Stimulated activated CD8-positive, alpha-beta memory T cell treated with anti-CD3 and anti-CD28 coated beads, Interleukin-4, amount 100 ng/mL, for 48 hours (primary cell): Measurements from ENCODE around the gene MIX23.
"Not testable (repeated sequence)": the region's sequence is repeated elsewhere in the genome, so short reads cannot be mapped to it uniquely, and the experiment has no call there.

Experiments used
- DNase-seq: peaks from one replicate; pipeline ENCODE4 v3.0.0-alpha.2; 2020

Gene MIX23

DNA sequence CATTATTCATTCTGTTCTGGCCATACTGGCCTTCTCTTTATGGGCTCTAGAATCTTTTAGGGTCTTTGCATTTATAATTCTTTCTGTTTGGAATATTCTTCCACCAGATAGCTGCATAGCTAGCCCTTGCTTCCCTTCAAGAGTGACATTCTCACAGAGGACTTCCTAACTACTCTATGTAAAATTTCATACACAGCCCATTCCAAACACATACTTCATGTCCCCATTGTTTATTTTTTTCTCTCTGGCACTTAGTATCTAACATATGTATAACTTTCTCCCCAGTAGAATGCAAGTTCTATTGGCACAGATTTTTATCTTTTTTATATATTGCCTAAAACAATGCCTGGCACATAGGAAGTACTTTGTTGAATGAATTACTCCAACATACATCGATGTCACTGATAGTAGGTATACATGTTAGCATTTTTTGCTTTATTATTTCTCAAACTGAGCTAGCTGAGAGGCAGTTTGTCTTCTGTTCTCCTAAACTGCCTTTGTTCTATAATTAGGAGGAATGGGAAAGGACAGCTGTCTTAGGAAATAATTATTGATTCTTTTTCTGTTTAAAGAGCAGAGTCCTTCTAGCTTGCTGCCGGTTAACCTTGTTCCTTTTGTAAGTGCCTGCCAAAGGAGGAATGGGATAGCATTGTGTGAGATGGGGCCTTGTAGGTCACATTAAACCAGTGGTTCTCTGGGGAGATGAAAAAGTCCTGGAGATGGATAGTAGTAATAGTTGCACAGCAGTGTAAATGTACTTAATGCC, 8.8 kb upstream of the MIX23 start:
- no peak for DNase-seq

DNA sequence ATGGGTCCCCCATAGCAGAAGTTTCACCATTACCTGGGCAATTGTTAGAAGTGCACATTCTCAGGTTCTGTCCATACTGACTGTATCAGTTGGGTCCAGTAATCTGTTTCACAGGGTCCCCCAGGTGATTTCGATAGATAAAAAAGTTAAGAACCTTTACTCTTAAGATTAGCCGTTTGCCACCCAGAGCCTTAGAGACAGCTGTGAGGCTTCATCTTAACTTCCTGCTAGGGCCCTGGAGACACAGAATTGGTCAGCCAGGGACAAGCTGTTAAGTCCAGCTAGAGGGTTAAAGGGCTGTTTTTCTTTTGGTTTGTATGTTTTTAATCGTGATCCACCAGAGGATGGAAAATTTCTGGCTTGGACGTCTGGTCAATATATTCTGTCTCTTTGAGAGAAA, 7.6 kb upstream of the MIX23 start:
- DNase-seq = no peak

DNA sequence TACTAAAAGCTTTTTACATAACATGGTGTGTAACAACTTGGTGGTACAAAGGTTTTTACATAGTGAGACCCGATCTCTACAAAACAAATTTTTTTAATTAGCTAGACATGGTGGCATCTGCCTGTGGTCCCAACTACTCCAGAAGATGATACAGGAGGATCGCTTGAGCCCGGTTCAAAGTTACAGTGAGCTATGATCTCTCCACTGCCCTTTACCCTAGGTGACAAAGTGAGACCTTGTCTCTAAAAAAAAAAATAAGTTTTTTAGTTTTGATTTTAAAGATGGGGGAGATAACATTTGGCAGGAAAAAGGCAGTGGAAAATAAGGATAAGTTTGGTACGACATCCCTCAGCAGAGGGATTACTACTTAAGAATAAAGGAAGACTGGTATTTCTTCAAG, 6.9 kb upstream of the MIX23 start:
- DNase-seq = no peak

DNA sequence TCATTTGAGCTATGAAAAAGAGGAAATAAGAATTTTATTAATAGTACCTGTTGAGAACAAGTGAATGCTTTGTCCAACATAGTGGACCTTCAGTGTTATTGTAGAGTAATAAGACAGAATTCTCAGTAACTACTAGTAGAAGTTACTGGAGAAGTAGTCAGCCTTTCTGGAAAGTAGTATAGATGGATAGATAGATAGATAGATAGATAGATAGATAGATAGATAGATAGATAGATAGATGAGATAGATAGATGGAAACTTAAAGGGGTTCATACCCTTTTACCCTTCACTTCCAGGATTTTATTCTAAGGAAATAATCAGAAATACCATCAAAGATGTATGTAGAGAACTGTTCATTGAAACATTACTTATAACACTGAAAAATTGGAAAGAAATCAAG, 6.2 kb upstream of the MIX23 start:
- no peak for DNase-seq

DNA sequence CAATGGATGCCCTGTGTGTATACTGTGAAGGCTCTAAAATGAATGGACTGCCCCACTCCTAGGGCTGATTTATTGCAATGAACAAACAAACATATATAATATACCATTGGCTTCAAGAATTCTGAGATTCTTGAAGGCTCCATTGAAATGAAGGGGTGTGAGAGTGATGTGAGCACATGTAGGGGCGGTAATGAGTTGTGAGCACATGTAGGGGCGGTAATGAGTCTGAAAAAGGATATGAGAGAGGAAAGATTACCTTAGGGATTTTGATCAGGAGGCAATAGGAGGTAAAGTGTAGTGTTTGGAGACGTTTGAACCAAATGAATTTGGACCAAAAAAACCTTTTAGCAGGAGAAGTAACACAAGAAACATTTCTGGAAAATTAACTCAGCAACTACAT, 4.7 kb upstream of the MIX23 start:
- no peak for DNase-seq

DNA sequence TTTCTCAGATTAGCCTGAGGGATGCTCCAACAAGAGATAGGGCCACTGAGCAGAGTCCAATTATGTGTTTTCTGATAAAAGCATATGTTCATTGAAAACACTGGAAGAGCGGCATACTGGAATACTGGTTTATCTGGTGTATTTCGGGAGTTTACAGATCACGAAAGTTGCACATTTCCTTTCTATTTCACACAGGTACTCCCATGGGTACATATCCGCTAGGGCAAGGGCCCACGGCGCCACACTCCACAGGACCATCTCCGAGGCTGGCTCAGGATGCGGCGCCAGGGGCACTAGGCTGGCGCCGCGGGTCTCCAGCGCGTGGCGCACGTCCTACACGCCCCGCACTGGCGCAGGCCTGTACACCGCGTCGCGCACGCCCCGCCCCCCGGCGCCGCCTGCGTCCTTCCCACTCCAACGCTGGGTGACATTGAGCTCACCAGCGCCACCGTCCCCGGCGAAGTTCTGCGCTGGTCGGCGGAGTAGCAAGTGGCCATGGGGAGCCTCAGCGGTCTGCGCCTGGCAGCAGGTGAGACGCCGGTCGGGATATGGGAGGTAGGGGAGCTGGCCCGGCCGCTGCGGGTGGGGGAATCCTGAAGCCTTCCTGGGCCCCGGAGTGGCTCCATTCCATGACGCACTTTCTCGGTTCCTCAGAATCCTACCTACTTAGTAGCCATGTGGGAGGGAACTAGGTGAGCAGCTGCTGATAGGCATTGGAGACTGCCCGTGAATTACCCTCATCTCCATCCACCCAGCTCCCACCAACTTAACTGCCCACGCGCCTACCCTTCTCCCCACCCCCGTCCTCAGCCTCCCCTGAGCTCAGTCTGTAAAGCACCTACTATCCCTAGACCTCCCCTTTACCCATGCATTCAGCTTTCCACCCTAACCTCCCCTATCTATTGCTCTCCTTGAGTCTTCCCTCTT, 1.0 kb upstream of the MIX23 start, which contains the start of gene FAM162A:
Gene FAM162A (plus strand): TSS at position 412 of the 927 bp plus-strand sequence. CDS start 84 bp downstream, at position 496.
- DNase-seq = peak; percentile 95

DNA sequence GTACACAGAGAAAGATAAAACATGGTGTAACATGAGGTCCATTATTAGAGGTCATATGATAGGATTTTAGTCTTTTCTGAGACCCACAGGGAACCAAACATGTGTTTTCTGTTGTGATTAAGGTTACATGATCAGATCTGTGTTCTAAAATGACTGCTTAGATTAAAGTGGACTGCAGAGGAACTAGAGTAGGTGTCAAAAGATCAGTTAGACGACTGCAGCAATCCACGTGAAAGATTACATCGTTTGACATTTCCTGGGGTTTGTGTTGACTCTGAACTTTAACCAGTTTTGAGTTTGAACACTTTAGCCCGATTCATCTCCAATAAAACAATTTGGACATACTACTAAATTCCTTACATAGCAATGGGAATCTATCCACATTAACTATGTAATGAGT, 5.1 kb downstream of the MIX23 start:
- no peak for DNase-seq

DNA sequence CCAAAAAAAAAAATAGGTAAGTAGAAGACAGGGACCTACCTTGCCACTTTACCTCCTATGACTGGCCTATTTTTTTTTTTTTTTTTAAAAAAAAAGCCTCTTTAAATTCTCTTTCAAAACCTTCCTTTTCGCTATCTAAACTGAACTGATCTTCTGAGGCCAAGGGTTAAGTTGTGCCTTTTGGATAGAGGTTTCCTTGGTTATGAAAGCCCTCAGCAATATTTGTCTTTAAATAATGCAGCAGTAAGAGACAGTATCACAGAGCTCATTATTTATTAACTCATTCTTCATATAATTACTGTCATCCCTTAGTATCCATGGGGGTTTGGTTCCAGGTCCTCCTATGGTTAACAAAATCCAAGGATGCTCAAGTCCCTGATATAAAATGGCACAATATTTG, 9.0 kb downstream of the MIX23 start:
- DNase-seq = no peak

DNA sequence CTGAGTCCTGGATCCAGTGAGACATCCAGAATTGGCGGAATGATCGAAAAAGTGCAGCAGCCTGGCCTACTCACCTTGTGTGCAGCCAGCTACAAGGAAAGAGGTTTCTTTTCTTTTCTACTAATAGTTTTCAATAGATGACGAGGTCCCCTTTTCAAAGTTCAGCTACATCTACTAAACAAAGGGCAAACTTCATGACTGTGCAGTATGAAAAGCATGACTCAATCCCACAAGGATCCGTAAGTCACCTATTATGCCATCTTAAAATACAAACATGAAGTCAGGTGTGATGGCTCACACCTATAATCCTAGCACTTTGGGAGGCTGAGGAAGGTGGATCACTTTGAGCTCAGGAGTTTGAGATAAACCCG, 16.7 kb downstream of the MIX23 start:
- DNase-seq = no peak

DNA sequence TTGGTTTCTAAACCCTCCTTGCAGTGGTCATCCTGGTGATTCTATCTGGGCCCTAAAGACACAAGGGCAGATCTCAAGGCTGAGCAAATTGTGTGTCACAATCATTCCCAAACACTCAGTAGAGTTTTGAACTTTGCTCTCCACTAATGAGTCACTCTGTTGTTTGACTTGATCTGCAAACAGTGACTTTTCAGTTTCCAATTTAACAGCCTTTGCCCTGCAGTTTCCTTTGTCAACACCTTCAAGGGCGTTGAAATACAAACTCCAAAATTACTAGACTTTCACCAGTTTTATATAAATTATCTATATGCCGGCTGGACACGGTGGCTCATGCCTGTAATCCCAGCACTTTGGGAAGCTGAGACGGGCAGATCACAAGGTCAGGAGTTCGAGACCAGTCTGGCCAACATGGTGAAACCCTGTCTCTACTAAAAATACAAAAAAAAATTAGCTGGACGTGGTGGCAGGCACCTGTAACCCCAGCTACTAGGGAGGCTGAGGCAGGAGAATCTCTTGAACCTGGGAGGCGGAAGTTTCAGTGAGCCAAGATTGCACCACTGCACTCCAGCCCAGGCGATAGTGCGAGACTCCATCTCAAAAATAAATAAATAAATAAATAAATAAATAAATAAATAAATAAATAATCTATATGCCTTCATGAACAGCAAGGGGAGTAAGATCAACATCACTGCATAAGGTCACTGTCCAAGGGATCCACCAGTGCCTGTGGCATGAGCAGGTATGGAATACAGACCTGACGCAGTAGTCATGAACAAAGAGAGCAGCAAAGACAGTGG, 17.3 kb downstream of the MIX23 start:
- DNase-seq = not testable (repeated sequence)

DNA sequence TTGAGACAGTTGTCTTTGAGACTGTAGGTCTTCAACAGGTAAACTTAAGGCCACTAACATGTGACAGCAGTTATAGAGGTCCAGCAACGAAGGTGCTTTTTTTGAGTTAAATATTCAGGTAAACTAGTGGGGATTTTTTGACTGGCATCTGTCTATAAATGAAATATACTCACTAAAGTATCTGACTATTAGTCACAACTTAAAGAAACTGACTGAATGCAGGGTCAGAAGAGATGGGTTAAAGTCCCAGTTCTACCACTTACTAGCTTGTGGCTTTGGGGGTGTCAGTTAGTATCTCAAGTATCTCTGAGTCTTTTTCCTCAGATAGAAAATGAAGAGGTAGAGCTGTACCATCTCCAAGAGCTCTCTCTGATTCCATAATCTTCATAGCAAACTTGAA, 18.0 kb downstream of the MIX23 start:
- DNase-seq = no peak

DNA sequence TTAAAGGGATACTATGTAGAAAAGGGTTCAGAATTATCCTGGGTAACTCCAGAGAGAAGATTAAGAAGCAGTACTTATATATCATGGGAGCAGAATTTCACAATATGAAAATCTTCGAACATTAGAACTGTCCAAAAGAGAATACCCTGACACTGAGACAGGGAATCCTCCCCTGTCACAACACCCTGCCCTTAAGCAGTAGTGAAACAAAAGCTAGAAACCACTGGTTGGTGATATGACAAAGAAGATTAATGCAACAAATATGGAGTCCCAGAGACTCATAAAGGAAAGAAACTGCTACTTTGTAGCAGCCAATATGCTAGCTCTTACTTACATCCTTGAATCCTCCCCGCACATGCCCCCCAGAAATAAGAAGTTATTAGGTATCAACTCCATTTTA, 18.5 kb downstream of the MIX23 start:
- DNase-seq = no peak

DNA sequence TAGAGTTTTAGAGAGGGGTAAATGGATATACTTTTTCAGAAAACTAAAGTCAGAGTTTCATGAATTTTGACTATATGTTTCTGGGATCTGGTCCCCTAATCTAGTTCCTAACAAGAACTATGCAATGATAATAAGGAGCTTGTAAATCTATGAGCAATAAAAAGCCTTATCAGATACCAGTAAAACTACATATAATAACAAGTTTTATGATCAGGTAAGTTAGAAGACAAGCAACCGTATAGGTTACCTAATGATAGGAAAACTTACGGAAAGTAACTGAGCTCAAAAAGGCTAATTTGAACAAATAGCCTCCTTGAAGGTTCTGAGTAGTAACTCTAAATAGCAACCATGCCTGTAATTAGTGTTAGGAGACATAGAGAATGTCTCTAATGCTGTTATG, 21.0 kb downstream of the MIX23 start:
- no peak for DNase-seq

DNA sequence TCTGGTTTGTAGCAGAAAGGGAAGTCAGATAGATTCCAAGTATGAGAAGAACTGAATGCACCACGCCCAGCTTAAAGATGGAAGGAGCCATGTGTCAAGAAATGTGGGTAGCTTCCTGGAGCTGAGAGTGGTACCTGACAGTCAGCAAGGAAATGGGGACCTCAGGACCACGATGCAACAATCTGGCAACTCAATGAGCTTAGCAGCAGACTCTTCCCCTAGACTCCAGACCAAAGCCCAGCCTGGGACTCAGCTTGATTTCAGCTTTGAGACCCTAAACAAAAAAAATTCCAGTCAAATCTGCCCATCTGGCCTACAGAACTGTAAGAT, 24.4 kb downstream of the MIX23 start:
- DNase-seq = no peak

DNA sequence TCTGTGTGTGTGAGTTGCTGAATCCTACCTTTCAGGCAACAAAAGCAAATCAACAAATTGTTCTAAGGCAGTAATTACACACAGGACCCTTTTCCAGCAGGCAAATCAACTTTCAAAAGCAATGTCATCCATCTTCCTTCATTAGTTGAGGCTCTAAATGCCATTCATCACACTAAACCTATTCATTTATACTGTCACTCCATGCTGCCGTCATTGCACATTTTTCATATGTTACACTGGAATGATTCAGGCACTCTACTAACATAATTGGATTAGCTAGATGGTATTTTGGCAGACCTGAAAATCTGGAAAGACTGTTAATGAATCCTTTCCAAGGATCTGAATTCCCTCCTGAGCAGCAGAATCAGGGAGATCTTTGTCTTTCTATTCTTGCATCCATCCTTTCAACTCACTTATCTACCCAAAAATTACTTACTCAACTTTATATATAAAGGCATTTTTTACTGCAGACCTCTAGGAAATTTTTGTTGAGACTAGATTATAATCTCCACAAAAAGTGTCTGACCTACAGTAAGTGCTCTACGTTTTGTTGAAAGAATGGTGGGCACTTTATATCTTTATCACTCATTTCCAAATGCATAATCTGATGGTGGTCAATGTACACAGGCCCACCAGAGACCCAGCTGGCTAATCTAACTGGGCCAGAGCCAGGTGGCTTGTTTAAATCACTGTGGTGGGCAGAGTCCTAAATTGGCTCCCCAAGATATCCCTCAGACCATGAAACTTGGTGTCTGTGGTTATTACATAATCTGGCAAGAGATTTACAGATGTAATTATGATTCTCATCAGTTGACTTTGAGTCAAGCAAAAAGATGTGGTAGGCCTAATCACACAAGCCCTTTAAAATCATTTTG, 25.0 kb downstream of the MIX23 start:
- DNase-seq = no peak

DNA sequence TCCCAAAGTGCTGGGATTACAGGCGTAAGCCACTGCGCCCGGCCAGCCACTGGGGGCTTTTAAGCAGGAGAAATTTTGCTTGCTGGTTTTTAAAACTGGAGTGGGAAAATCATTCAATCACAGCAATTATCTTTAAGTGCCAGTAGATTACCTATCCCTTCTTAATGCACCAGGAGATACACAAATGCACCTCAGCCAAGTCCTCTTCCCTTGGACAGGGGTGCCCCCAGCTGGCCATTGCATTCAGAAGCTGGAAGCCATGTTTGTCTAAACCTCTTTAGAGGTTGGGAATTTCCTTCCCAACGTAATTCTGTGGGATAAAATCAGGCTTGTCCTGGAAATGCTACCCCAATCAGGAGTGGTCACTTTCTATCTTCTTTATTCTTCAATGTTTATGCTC, 26.6 kb downstream of the MIX23 start:
- DNase-seq = no peak

DNA sequence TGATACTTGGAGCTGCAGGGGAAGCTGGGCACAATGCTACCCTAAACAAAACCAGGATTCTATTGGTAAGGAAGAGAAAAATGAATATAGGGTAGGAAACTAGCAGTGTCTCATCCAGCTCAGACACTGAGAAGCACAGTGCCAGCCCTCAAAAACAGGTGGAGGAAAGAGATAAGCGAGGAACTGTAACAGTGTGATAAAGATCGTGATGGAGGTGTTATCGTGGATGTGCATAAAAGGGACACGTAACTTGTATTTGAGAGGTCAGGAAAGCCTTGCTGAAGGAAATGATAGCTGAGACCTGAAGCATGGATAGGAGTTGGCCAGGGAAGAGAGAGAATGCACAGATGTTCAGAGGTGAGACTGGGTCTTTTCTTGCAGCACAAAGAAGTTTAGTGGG, 27.4 kb downstream of the MIX23 start:
- DNase-seq = no peak

DNA sequence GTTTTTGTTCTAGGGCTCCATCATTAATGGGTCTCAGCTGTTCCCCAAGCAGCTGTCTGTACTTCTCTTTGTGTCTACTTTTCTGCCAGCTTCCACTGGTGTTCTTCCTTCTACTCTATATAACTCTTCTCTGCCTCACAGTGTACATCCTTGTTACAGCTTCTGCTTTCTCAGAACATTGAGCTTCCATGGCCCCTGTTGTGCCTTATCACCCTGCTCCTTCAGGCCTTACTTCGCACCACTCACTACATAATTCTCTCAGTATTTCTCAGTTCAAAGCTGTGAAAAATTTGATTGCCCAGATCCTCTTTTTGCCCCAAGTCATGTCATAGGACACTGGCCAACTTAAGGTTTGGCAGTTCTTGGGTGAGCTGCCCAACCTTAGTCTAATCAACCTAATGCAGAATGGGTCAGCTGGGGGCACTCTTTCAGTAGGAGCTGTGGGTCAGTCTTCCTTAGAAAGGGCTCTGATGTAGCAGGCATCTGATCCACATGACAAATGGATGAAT, 29.1 kb downstream of the MIX23 start:
- no peak for DNase-seq

DNA sequence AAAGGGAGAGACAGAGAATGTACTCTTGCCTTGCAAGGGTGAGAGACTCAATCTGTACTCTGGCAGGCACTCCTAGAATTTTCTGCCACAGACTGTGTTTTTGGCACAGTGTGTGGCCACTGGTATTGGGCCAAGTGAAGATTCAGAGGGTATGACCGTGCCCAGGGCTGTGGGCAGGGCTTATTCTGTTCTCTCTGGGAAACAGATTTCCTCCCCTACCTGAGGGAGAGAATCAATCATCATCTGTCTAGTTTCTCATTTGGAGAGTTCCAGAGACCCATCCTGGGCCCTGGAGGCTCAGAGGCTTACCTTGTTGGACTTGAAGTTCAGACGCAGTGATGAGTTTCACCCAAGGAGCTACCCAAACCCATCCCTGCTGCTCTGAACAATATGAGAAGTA, 29.8 kb downstream of the MIX23 start:
- DNase-seq = no peak

DNA sequence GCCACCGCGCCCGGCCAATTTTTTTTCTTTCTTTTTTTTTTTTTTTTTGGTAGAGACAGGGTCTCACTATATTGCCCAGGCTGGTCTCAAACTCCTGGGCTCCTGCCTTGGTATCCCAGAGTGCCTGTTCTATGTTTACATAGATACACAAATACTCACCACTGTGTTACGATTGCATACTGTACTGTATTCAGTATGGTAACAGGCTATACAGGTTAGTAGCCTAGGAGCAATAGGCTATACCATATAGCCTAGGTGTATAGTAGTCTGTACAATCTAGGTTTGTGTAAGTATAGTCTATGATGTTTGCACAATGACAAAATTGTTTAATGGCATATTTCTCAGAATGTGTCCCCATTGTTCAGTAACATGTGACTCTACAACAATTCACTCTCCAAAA, 31.4 kb downstream of the MIX23 start:
- DNase-seq = no peak

DNA sequence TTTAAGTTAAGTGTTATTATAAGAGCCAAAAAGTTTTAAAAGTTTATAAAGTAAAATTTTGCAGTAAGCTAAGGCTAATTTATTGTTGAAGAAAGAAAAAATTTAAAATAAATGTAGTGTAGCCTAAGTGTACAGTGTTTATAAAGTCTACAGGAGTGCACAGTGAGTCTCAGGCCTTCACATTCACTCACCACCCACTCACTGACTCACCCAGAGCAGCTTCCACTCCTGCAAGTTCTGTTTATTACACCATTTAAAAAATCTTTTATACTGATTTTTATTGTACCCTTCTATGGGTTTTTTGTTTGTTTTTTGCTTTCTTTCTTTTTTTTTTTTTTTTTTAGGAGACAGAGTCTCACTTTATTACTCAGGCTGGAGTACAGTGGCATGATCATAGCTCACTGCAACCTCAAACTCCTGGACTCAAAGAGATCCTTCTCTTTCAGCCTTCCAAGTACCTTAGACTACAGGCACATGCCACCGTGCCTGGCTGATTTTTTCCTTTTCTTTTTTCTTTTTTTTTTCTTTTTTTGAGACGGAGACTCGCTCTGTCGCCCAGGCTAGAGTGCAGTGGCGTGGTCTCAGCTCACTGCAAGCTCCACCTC, 32.1 kb downstream of the MIX23 start:
- no peak for DNase-seq

DNA sequence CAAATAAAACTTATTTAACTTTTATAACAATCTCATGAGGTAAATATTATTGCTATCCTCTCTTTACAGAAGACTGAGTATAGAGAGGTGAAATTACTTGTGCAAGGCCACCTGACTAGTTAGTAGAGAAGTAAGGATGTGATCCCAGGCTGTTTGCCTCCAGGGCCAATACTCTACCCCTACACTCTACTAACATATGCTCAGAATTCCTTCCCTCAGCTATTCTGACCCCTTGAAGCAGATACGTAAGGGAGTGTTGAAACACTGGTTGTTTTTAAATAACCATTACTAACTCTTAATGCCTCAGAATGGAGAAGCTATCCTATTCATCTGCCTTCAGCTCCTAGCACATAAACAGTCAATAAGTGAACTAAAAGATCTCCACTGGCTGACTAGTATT, 33.9 kb downstream of the MIX23 start:
- no peak for DNase-seq
